ENCODE measurements around the gene SLCO2A1.

The SLCO2A1 gene

GRCh38 chr3:134067531-134068161 lies 37.9 kb upstream of the SLCO2A1 start:
- TF ChIP-seq ZNF274 (IDR thresholded peaks at IDR 0.05; ENCODE audit: low read depth, low read length) = no peak

GRCh38 chr3:134066651-134067530 lies 37.2 kb upstream of the SLCO2A1 start:
- no peak for TF ChIP-seq ZNF274 (IDR thresholded peaks at IDR 0.05; ENCODE audit: low read depth, low read length)
- H3K4me3 ChIP-seq (ENCODE audit: low read length) = no peak overlapping the region

More at GRCh38 chr3:134067531-134068161, 37.9 kb upstream of the SLCO2A1 start:
- no peak overlapping the region for H3K4me3 ChIP-seq (ENCODE audit: low read length)

- H3K4me3 ChIP-seq (ENCODE audit: low read length) = no peak overlapping the region
- no peak for TF ChIP-seq ZNF274 (IDR thresholded peaks at IDR 0.05; ENCODE audit: low read depth, low read length)
These were observed 36.4 kb upstream of the SLCO2A1 start for GRCh38 chr3:134066158-134066541.

GRCh38 chr3:134065252-134066157 lies 35.8 kb upstream of the SLCO2A1 start:
- no peak overlapping the region for H3K4me3 ChIP-seq (ENCODE audit: low read length)
- no peak for TF ChIP-seq ZNF274 (IDR thresholded peaks at IDR 0.05; ENCODE audit: low read depth, low read length)

GRCh38 chr3:134064081-134064480 lies 34.4 kb upstream of the SLCO2A1 start:
- no peak for TF ChIP-seq ZNF274 (IDR thresholded peaks at IDR 0.05; ENCODE audit: low read depth, low read length)
- H3K4me3 ChIP-seq (ENCODE audit: low read length) = no peak overlapping the region

- TF ChIP-seq ZNF274 (IDR thresholded peaks at IDR 0.05; ENCODE audit: low read depth, low read length) = no peak
- no peak overlapping the region for H3K4me3 ChIP-seq (ENCODE audit: low read length)
These were observed 31.7 kb upstream of the SLCO2A1 start for GRCh38 chr3:134061401-134061800.

GRCh38 chr3:134060561-134061385 lies 31.0 kb upstream of the SLCO2A1 start:
- H3K4me3 ChIP-seq (ENCODE audit: low read length) = no peak overlapping the region
- TF ChIP-seq ZNF274 (IDR thresholded peaks at IDR 0.05; ENCODE audit: low read depth, low read length) = no peak

GRCh38 chr3:134059671-134060560 lies 30.2 kb upstream of the SLCO2A1 start:
- no peak for TF ChIP-seq ZNF274 (IDR thresholded peaks at IDR 0.05; ENCODE audit: low read depth, low read length)
- H3K4me3 ChIP-seq (ENCODE audit: low read length) = no peak overlapping the region

- no peak for TF ChIP-seq ZNF274 (IDR thresholded peaks at IDR 0.05; ENCODE audit: low read depth, low read length)
These were observed 29.4 kb upstream of the SLCO2A1 start for GRCh38 chr3:134059035-134059601.

GRCh38 chr3:134057654-134058110 lies 28.0 kb upstream of the SLCO2A1 start:
- no peak overlapping the region for H3K4me3 ChIP-seq (ENCODE audit: low read length)
- TF ChIP-seq ZNF274 (IDR thresholded peaks at IDR 0.05; ENCODE audit: low read depth, low read length) = no peak

More at GRCh38 chr3:134059035-134059601, 29.4 kb upstream of the SLCO2A1 start:
- no peak overlapping the region for H3K4me3 ChIP-seq (ENCODE audit: low read length)

- H3K4me3 ChIP-seq (ENCODE audit: low read length) = no peak overlapping the region
- no peak for TF ChIP-seq ZNF274 (IDR thresholded peaks at IDR 0.05; ENCODE audit: low read depth, low read length)
These were observed 27.4 kb upstream of the SLCO2A1 start for GRCh38 chr3:134057006-134057653.
